Type B pancreatic cell (in vitro differentiated cells): ENCODE results near the gene OR7G2. TPM values are rescaled to one million over a fixed set of nuclear protein-coding genes. Genes with fewer than 3 reads are reported as not detected.

Source experiments
- DNase-seq: peaks from one replicate; pipeline ENCODE4 v3.0.0; 2021; ENCODE audit warnings: mixed read lengths; ENCODE audit not compliant: unreplicated experiment; ENCODE audit errors: extremely low spot score
- H3K27ac Mint-ChIP-seq: 2 replicates; pipeline ENCODE4 v1.8.0; 2021; ENCODE audit warnings: mild to moderate bottlenecking, mixed read lengths
- H3K27me3 Mint-ChIP-seq: 2 replicates; pipeline ENCODE4 v1.8.0; 2021; ENCODE audit warnings: mixed read lengths
- H3K36me3 Mint-ChIP-seq: 2 replicates; pipeline ENCODE4 v1.8.0; 2021; ENCODE audit warnings: mixed read lengths
- H3K4me1 Mint-ChIP-seq: one replicate; pipeline ENCODE4 v1.8.0; 2021; ENCODE audit warnings: mixed read lengths; ENCODE audit not compliant: unreplicated experiment
- H3K4me3 Mint-ChIP-seq: 2 replicates; pipeline ENCODE4 v1.8.0; 2021; ENCODE audit warnings: mild to moderate bottlenecking, mixed read lengths
- H3K9me3 Mint-ChIP-seq: 2 replicates; pipeline ENCODE4 v1.8.0; 2021; ENCODE audit warnings: mixed read lengths
- CTCF ChIP-seq: fragments of 200-600 bp; sonication (generic); conservative IDR thresholded peaks from 2 replicates; pipeline ENCODE4 v1.5.0; 2021; ENCODE audit warnings: antibody characterized with exemption, mild to moderate bottlenecking
- total RNA-seq: library from RNA; stranded (reverse); gene quantifications from 2 replicates; pipeline ENCODE4 v1.2.1, GENCODE V29; 2021; ENCODE audit warnings: low replicate concordance

Gene OR7G2
- total RNA-seq, 1 donor from 2014 or later, result not detected

GRCh38 chr19:9132422-9132821 is 25.1 kb upstream of the OR7G2 start:
- Mint-ChIP-seq H3K4me3 (no peak overlapping the region), H3K27ac (no peak overlapping the region), H3K36me3 (no peaks in the 10 kb centered on the region), H3K4me1 (peaks cover 4% of the 10 kb centered on the region), H3K27me3 (peaks cover 11% of the 10 kb centered on the region), H3K9me3 (no peaks in the 10 kb centered on the region)
- DNase-seq, result no peak
- no peak for TF ChIP-seq CTCF

DNA sequence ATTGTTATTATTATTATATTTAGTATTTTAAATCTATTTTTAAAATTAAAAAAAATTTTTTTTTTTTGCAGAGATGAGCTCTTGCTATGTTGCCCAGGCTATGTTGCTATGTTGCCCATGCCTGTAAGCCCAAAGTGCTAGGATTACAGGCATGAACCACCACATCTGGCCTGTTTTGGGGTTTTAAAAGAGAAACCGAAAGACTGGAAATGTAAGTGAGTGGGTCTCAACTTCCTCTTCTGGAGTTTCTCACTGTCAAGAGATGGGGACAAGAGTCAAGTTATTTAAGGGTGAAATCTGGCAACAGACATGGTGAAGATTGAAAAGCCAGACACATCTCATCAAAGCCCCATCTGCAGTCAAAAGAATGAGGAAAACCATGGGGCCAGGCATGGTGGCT is 23.7 kb upstream of the OR7G2 start:
- Mint-ChIP-seq H3K9me3 (no peaks in the 10 kb centered on the region), H3K4me3 (no peak overlapping the region), H3K27me3 (peaks cover 7% of the 10 kb centered on the region), H3K4me1 (no peaks in the 10 kb centered on the region), H3K27ac (no peak overlapping the region), H3K36me3 (no peaks in the 10 kb centered on the region)
- DNase-seq, result no peak
- no peak for TF ChIP-seq CTCF

DNA sequence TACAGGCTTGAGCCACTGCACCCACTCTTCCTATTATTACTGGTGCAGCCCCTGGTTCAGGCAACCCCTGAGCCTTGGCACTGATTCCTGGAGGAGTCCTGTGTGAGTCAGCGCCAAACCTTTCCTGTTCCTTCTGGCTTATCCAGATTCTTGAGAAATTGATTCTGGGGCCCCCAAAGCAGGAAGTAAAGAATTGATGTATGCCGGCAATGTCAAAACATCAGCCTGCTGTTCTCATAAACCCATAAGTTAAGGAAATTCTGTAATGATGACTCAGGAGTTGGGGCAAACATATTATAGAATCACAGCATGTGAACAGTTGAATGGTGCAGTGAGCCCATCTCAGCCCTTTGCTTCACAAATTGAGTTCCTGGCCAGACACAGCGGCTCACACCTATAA is 20.9 kb upstream of the OR7G2 start:
- Mint-ChIP-seq H3K9me3 (no peaks in the 10 kb centered on the region), H3K4me3 (no peak overlapping the region), H3K27ac (peak overlapping the region; percentile 46), H3K4me1 (no peaks in the 10 kb centered on the region), H3K36me3 (no peaks in the 10 kb centered on the region), H3K27me3 (peaks cover 3% of the 10 kb centered on the region)
- DNase-seq, result no peak
- TF ChIP-seq CTCF, result no peak

DNA sequence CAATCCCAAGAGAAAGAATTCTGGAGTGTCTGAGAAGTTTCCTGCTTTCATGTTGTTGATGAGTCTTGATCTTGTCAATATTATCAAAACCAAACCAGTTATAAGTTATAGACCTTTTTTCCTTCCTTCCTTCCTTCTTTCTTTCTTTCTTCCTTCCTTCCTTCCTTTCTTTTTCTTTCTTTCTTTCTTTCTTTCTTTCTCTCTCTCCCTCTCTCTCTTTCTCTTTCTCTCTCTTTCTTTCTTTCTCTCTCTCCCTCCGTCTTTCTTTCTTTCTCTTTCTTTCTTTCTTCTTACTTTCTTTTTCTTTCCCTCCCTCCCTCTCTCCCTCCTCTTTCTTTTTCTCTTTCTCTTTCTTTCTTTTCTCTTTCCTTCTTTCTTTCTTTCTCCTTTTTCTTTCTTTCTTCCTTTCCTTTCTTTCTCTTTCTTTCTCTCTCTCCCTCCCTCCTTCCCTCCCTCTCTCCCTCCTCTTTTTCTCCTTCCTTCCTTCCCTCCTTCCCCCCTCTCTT is 19.7 kb upstream of the OR7G2 start, which contains the start of gene OR7G3:
Gene OR7G3 (minus strand): TSS at position 51 of the 506 bp plus-strand sequence. CDS start 0 bp downstream, at position 51.
- Mint-ChIP-seq H3K27me3 (no peaks in the 10 kb centered on the region), H3K36me3 (no peaks in the 10 kb centered on the region), H3K27ac (no peak within 1 kb of the TSS), H3K4me3 (no peak within 1 kb of the TSS), H3K9me3 (no peaks in the 10 kb centered on the region), H3K4me1 (no peaks in the 10 kb centered on the region)
- no peak for DNase-seq
- no peak for TF ChIP-seq CTCF

- H3K27ac Mint-ChIP-seq, result no peak overlapping the region
- no peaks in the 10 kb centered on the region for H3K36me3 Mint-ChIP-seq
- DNase-seq, result no peak
- no peak for TF ChIP-seq CTCF
- H3K27me3 Mint-ChIP-seq, result peaks cover 3% of the 10 kb centered on the region
- no peak overlapping the region for H3K4me3 Mint-ChIP-seq
- H3K9me3 Mint-ChIP-seq, result no peaks in the 10 kb centered on the region
- H3K4me1 Mint-ChIP-seq, result no peaks in the 10 kb centered on the region
These were observed 9.3 kb upstream of the OR7G2 start for GRCh38 chr19:9116547-9116946.
